Stimulated activated memory B cell treated with anti-CD40 and anti-IgM and Interleukin-4, amounts not matched to agents 10 μg/mL and 1 μg/mL and 100 μg/mL, for 72 hours (primary cell): ENCODE measurements around the gene PIAS3.
"Not testable (repeated sequence)": the region's sequence is repeated elsewhere in the genome, so short reads cannot be mapped to it uniquely, and the experiment has no call there.

Experiments used
- ATAC-seq: fragments of 150-1000 bp; cut with Tn5 transposase; 2 replicates; pipeline ENCODE4 v1.10.0; 2021
- H3K27ac Mint-ChIP-seq: one replicate; pipeline ENCODE4 v1.8.0; 2022; ENCODE audit warnings: mild to moderate bottlenecking, mixed read lengths
- H3K27me3 Mint-ChIP-seq: one replicate; pipeline ENCODE4 v1.8.0; 2022; ENCODE audit warnings: mixed read lengths
- H3K36me3 Mint-ChIP-seq: one replicate; pipeline ENCODE4 v1.8.0; 2022; ENCODE audit warnings: mixed read lengths
- H3K4me1 Mint-ChIP-seq: one replicate; pipeline ENCODE4 v1.8.0; 2022; ENCODE audit warnings: mixed read lengths
- H3K4me3 Mint-ChIP-seq: one replicate; pipeline ENCODE4 v1.8.0; 2022; ENCODE audit warnings: mild to moderate bottlenecking, moderate library complexity, mixed read lengths
- H3K9me3 Mint-ChIP-seq: one replicate; pipeline ENCODE4 v1.8.0; 2022; ENCODE audit warnings: mixed read lengths

PIAS3 gene

GRCh38 chr1:145818095-145818494 is 40.8 kb downstream of the PIAS3 start:
- not testable (repeated sequence) for ATAC-seq

GRCh38 chr1:145812977-145813810 is 45.7 kb downstream of the PIAS3 start:
- H3K27me3 Mint-ChIP-seq, H3K4me3 Mint-ChIP-seq, H3K36me3 Mint-ChIP-seq, H3K4me1 Mint-ChIP-seq, H3K9me3 Mint-ChIP-seq, H3K27ac Mint-ChIP-seq, ATAC-seq: not testable (repeated sequence)

More at GRCh38 chr1:145818095-145818494, 40.8 kb downstream of the PIAS3 start:
- not testable (repeated sequence) for H3K4me3 Mint-ChIP-seq, H3K36me3 Mint-ChIP-seq, H3K27ac Mint-ChIP-seq, H3K27me3 Mint-ChIP-seq, H3K4me1 Mint-ChIP-seq, H3K9me3 Mint-ChIP-seq

GRCh38 chr1:145806844-145807243 is 52.0 kb downstream of the PIAS3 start:
- H3K4me3 Mint-ChIP-seq: no peak overlapping the region
- no peaks in the 10 kb centered on the region for H3K9me3 Mint-ChIP-seq
- peaks cover 9% of the 10 kb centered on the region for H3K36me3 Mint-ChIP-seq
- peaks cover 30% of the 10 kb centered on the region for H3K4me1 Mint-ChIP-seq
- no peak overlapping the region for H3K27ac Mint-ChIP-seq
- H3K27me3 Mint-ChIP-seq: no peaks in the 10 kb centered on the region
- ATAC-seq: no peak

DNA sequence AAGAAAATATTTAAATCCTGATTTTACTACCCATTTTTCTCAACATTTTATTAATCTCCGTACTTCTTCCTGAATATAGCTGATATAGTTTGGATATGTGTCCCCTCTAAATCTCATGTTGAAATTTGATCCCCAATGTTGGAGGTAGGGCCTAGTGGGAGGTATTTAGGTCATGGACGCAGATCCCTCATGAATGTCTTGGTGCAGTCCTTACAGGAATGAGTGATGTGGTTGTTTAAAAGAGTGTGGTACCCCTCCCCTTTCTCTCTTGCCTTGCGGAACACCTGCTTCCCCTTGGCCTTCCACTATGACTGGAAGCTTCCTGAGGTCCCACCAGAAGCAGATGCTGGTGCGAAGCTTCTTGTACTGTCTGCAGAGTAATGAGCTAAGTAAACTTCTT is 52.5 kb downstream of the PIAS3 start:
- peaks cover 13% of the 10 kb centered on the region for H3K36me3 Mint-ChIP-seq
- no peak overlapping the region for H3K27ac Mint-ChIP-seq
- peaks cover 34% of the 10 kb centered on the region for H3K4me1 Mint-ChIP-seq
- H3K9me3 Mint-ChIP-seq: no peaks in the 10 kb centered on the region
- no peak overlapping the region for H3K4me3 Mint-ChIP-seq
- ATAC-seq: no peak
- no peaks in the 10 kb centered on the region for H3K27me3 Mint-ChIP-seq

- H3K4me1 Mint-ChIP-seq: peaks cover 41% of the 10 kb centered on the region
These were observed 53.8 kb downstream of the PIAS3 start for GRCh38 chr1:145805057-145805456.

GRCh38 chr1:145804235-145805045 is 54.4 kb downstream of the PIAS3 start:
- no peaks in the 10 kb centered on the region for H3K9me3 Mint-ChIP-seq
- peaks cover 44% of the 10 kb centered on the region for H3K4me1 Mint-ChIP-seq
- no peak overlapping the region for H3K27ac Mint-ChIP-seq
- H3K4me3 Mint-ChIP-seq: no peak overlapping the region
- no peaks in the 10 kb centered on the region for H3K27me3 Mint-ChIP-seq
- H3K36me3 Mint-ChIP-seq: peaks cover 28% of the 10 kb centered on the region
- ATAC-seq: no peak

More at GRCh38 chr1:145805057-145805456, 53.8 kb downstream of the PIAS3 start:
- Mint-ChIP-seq H3K9me3 (no peaks in the 10 kb centered on the region), H3K27me3 (no peaks in the 10 kb centered on the region), H3K4me3 (no peak overlapping the region), H3K36me3 (peaks cover 22% of the 10 kb centered on the region), H3K27ac (no peak overlapping the region)
- ATAC-seq: no peak

GRCh38 chr1:145799806-145800205 is 59.1 kb downstream of the PIAS3 start:
- Mint-ChIP-seq H3K4me3 (no peak overlapping the region), H3K36me3 (peaks cover 59% of the 10 kb centered on the region), H3K27ac (no peak overlapping the region), H3K4me1 (peaks cover 31% of the 10 kb centered on the region), H3K9me3 (peaks cover 13% of the 10 kb centered on the region), H3K27me3 (no peaks in the 10 kb centered on the region)
- ATAC-seq: no peak
